HG03558 (cell line): ENCODE data around the gene PDE9A.
"Not testable (repeated sequence)": the region's sequence is repeated elsewhere in the genome, so short reads cannot be mapped to it uniquely, and the experiment has no call there.

Experiments
- ATAC-seq: cut with Tn5 transposase; IDR thresholded peaks from one replicate; pipeline ENCODE4 v1.9.1; 2021; ENCODE audit warnings: moderate number of reproducible peaks; ENCODE audit not compliant: unreplicated experiment; ENCODE audit errors: extremely low read depth

PDE9A gene

DNA sequence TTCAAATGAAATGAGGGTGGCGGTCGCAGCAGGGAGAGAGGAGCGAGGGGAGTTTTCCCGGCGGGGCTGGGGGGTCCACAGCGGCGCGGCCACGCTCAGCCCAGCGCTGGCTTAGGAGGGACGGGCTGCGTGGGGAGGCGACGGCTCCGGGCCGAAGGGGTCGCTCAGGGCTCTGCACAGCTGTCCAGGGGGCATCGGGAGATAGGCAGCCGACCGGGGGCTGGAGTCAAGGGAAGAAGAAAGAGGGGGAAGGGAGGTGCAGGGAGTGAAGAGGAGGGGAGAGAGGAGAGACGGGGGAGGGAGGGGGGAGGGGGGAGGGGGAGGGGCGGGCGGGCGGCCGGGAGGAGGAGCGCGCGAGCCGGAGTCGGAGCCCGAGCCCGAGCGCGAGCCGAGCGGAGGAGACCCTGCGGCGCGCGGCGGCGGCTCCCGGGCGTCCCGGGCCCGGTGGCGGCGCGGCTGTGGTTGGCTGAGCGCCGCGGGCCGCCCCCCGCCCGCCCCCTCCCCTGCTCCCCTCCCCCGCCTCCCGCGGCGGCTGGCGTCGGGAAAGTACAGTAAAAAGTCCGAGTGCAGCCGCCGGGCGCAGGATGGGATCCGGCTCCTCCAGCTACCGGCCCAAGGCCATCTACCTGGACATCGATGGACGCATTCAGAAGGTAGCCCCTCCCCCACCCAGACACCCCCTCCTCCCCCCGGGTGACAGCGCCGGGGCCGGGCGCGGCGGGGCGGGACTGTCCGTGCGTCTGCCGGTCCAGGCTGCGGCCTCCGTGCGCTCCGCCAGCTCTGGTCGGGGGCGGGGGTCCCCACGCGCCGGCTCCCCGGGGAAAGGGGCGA, at the start of gene PDE9A:
PDE9A (plus strand) TSS at position 391 of the 831 bp plus-strand sequence; CDS start at position 585, 194 bp downstream.
- no peak for ATAC-seq

GRCh38 chr21:42607102-42607501, 46.3 kb upstream of the PDE9A start:
- ATAC-seq, result no peak

GRCh38 chr21:42607525-42608102, 45.8 kb upstream of the PDE9A start:
- ATAC-seq, result no peak

DNA sequence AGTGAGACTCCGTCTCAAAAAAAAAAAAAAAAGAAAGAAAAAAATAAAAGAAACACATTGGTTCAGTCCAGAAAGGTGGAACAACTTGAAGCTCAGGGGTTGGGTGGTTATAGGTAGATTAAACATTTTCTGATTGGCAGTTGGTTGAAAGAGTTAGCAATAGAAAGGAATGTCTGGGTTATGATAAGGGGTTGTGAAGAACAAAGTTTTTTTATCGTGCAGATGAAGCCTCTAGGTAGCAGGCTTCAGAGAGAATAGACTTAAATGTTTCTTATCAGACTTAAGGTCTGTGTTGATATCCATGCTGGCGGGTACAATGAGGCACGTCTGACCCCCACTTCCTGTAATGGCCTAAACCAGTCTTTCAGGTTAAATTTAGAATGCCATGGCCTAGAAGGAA, 45.0 kb upstream of the PDE9A start:
- ATAC-seq, result no peak

DNA sequence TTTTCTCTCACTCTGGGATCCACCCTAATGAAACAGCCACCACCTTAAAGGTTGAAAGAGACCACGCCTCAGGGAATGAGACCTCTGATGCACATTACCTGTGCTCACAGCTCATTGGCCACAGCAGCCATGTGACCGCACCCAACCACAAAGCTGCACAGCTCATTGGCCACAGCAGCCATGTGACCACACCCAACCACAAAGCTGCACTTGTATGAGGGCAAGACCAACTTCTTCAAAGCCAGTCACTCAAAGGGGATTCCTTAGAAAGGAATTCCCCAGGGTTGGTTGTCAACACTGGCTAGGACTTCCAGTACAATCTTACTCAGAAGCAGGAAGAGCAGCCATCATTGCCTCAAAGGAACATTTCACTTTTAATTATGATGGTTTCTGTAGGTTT, 43.6 kb upstream of the PDE9A start:
- no peak for ATAC-seq

DNA sequence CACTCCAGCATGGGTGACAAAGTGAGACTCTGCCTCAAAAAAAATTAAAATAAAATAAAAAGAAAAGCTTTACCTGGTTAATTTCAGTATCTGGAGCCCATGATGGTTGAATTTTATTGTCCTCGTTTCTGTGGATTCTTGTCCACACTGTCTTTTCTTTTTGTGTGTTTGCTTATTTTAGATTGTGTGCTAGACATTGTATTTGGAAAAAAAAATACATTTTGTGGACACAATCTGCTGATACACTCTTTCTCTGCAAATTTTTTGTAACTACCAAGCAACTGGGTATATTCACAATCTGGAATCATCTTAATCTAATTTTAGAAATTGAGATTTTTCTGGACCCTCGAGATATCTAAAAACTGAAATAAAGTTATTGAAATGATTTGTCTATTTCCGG, 41.6 kb upstream of the PDE9A start:
- ATAC-seq, result no peak

DNA sequence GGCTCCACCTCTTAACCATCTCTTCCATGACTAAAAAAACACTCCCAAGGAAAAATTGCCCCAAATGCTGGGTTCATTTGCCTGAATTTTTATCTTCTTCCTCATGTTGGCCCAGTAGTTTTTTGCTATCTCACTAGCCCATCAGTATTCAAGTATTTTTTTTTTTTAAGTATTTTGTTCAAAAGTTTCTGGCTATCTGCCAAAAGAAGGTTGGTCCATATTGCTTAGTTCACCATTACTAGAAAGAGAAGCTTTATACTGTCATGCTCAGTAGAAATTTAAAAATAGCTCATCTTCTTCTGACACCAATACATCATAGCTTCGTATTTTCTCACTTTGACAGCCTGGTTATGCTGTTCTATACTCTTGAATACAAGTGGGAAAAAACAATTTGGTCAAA, 41.0 kb upstream of the PDE9A start:
- ATAC-seq, result no peak

DNA sequence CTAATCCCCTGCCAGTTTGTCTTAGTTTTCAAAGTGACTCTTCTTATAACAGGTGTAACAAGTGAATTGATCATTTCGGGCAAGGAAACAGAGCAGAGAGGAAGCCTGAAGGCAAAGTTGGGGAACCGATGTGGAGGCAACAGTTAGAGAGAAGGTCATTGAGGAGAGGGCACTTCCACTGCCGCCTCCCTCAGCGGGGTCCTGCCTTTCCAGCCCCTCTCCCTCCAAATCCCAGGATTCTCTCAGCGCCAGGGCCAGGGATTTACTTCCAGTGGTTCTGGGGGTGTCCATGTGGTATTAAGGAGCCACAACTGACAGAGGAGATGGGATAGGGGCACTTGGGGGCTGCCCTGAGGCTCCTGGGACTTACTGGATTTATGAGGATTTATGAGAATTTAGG, 39.7 kb upstream of the PDE9A start:
- no peak for ATAC-seq

DNA sequence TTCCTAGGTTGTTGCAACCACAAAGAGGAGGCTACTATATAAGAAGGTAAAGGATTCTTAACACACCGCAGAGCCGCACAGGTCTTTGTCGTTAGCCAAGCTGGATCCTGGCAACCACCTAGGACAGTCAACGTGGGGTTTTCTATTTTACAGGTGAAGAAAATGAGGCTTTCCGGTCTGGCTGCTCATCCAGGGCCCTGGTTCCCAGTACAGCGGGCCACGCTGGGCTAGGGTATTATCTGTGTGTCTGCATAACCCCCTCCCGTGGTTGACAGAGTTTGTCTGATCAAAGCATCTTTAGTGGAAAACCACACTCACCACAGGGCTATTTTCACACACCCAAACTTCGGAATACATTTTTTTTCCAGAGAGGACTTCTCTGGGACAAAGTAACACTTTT, 39.0 kb upstream of the PDE9A start:
- no peak for ATAC-seq

DNA sequence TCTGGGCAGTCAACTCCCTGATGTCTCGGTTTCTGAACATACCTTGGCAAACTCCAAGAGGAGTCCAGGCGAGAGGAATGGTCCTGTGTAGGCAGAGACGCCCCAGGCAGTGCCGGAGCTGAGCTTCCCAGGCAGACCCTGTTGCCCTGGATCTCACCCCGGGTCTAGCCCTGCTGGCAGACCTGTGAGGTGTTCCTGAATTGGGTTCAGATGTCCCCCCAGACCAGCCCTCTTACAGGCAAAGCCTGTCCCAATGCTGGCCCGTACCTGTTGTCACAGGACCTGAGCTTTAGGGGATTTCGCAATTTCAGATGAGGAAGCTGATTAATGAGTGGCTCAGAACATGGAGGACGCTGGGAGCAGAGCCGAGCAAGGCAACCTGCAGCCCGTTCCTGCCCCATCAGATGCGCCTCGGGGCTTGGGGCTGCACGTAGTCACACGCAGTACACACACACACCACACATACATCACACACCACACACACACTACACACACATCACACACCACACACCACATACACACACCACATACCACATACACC, 38.5 kb upstream of the PDE9A start:
- no peak for ATAC-seq

GRCh38 chr21:42615377-42615776, 38.0 kb upstream of the PDE9A start:
- ATAC-seq, result not testable (repeated sequence)

DNA sequence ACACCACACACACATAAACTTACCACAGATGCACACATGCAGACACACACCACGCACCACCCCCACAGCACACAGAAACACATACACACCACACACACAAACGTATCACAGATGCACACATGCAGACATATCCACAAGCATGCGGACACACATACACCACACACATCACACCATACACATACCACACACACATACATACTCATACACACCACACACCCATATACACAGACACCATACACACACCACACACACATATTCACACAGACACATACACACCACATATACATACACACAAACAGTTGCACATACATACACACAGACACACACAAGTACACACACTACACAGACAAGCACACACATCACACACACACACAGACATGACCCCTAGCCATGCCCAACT, 37.5 kb upstream of the PDE9A start:
- no peak for ATAC-seq

DNA sequence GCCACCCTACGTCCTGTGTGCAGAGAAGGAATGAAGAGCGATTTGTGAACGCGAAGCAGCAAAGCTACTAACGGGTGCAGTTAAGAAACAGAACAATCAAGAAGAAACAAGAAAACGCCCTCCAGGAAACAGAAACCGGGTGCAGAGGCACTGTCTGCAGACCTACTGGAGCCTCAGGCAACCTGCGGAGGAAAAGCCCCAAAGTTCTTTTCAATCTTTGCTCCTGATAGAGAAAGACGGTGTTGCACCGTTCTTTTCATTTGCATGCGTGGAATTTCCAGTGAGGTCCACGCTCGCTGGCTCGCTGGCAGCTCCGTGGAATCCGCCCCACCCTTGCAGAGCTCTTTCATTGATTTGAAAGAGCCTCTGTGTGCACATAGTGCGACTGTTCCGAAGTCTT, 37.0 kb upstream of the PDE9A start:
- ATAC-seq, result no peak

DNA sequence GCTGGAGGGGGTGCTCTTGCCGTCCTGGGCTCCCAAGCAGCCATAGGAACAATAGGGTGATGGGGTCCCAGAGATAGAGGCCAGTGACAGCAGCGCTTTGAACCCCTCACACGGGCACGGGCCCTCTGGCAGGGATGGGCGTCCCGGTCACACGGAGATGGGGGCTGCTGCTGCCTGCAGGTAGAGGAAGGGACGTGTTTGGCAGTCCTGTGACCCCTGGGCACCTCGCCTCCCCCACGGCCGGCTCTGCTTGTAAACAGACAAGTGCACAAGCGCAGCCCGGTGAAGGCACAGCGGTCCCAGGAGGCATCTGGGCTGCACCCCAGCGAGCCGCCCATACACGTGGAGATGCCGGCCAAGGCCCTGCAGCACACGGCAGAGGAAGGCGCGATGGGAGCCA, 36.5 kb upstream of the PDE9A start:
- ATAC-seq, result no peak

DNA sequence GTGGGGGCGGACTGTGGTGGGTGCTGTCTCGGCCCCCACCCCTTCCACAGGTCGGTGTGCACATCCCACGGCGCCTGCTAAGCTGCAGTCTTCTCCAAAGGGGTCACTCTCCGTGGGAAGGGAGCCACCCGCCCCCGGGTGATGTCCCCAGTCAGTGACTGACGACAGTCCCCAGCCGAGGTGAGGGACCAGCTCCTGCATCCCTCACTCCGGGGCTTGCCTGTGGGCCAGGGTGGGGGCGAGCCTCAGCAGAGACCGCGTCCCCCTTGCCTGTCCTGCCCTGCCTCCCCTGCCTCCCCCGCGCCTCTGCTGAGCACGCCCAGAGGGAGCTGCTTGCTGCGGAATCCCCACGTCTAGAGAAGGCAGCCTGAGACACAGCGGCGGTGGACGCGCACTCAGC, 35.9 kb upstream of the PDE9A start:
- no peak for ATAC-seq

GRCh38 chr21:42618707-42619102, 34.7 kb upstream of the PDE9A start:
- no peak for ATAC-seq

DNA sequence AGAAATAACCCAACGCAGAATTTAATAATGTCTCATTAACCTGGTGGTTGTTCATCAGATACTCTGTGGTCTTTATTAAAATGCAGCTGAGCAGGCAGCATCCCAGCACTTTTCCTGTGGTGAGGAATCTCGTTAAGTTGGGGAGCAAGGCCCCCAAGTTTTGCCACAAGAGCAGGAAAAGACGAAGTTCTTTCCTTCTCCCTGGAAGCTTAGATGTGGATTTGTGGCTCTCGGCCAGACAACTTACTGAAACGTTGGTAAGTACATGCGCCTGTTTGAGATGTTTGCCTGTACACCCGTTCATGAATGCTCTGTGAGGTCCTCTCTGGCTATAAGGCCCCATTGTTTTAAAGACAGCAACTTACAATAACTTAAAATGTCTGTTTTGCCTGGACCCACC, 34.3 kb upstream of the PDE9A start:
- no peak for ATAC-seq

DNA sequence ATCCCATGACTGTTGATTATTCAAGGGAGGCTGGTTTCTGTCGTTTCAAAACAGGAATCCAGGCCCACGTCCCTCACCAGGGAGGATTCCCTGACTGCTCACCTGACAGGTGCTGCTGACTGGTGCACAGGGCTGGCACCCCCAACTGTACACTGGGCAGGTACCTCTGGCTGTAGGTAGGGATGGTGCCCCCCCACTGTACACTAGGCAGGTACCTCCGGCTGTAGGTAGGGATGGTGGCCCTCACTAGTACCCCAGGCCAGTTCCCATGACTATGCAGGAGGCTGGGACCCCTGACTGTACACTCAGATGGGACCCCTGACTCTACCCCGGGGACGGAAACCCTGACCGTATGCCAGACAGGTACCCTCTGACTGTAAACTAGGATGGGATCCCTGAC, 33.6 kb upstream of the PDE9A start:
- ATAC-seq, result no peak

DNA sequence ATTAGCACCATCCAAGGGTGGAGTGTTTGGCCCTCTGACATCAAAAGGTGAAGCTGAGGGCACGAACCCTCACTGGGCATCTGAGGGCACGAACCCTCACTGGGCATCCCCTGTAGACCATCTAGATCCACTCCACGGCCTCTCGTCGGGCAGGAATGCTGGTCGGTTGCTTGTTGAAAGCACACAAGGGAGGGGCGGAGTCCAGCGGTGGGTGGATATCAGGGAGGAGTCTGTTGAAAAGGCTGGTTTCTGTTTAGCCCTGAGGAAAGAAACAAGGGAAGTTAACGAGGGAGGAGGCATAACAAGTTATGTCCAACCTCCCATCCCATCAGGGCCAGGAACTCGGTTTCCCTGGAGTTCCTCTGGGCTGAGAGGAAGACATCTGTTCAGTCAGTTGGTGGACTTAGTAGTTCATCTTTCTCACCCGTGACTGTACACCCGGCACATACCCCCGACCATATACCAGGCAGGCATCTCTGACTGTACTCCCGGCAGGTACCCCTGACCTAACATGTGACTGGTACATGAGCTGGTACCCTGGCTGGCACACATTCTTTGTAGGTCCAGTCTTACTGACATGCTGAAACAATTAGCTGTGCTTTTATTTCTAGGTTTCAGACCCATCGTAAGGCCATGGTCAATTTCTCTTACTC, 32.1 kb upstream of the PDE9A start:
- ATAC-seq, result no peak

DNA sequence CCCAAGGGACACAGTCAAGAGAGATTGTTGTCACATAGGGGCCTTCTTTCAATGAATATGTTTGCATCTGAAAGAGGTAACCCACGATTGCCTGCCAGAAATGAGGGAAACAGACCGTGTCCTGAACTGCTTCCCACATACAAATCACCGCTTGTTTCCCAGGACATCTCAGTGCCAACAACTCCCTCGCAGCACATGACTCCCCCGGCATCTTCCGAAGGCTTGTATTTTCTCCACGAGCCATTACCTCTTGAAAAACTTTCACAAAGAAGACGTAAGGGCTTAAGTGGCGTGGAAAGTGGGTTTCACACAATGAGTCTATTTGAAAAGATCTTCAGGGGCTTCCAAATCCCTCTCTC, 31.6 kb upstream of the PDE9A start:
- ATAC-seq, result no peak

DNA sequence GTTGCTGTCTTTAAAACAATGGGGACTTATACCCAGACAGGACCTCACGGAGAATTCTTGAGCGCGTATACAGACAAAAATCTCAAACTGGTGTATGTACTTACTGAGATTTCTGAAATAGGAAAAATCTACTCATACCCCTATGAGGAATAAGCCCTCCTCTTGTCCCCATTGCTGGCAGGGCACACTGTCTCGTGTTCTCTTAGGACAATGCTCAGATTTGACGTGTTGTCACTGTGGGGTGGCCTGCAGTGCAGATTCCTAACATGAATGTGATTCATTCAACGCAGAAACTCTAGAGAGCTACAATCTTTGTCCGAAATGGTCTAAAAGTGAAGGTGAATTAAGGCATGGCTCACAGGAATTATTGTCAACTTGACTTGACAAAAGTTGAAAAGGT, 31.1 kb upstream of the PDE9A start:
- ATAC-seq, result no peak
